GM12878 (cell line): ENCODE results near the gene TET2. TPM values are rescaled to one million over a fixed set of nuclear protein-coding genes. Genes with fewer than 3 reads are reported as not detected.

Experiments used
- ATAC-seq: fragments of 200-7000 bp; cut with Tn5 transposase; 3 replicates; pipeline ENCODE4 v1.9.1; 2020; ENCODE audit warnings: mild to moderate bottlenecking, moderate library complexity
- BruUV-seq: library from RNA; stranded (reverse); fragments of 400-500 nt; replicated peaks from 2 replicates; lab custom pipeline; 2021; lab: Mats Ljungman, UMichigan
- CTCF ChIA-PET: fragments of 300-600 bp; sonication (Branson Sonifier 250); formaldehyde crosslinking; extraction: SDS; loops from one replicate; lab custom pipeline; 2021; ENCODE audit warnings: inconsistent platforms; lab: Yijun Ruan, JAX
- POLR2A ChIA-PET: fragments of 350-600 bp; formaldehyde crosslinking; extraction: SDS; loops from one replicate; lab custom pipeline; 2021; ENCODE audit warnings: inconsistent platforms; lab: Charles Lee
- RAD21 ChIA-PET: fragments of 300-600 bp; sonication (Branson Sonifier 250); formaldehyde crosslinking; loops from one replicate; lab custom pipeline; 2023; ENCODE audit warnings: antibody characterized with exemption; ENCODE audit not compliant: unreplicated experiment; lab: Charles Lee
- SMC1A ChIA-PET: fragments of 300-600 bp; sonication (Branson Sonifier 250); formaldehyde crosslinking; loops from one replicate; lab custom pipeline; 2023; ENCODE audit not compliant: unreplicated experiment, uncharacterized antibody; lab: Charles Lee
- DNase-seq: peaks from one replicate; pipeline ENCODE4 v3.0.0-alpha.2; 2011; ENCODE audit warnings: low read depth, low spot score
- FAIRE-seq: peaks from 3 replicates; lab custom pipeline; 2011; peaks lifted over from hg19 to GRCh38; lab: Jason Lieb, UNC
- H2AFZ ChIP-seq: 2 replicates; pipeline ENCODE4 v1.6.0; 2011; ENCODE audit warnings: low read depth, low read length, control low read depth; ENCODE audit not compliant: control insufficient read depth
- H3K27ac ChIP-seq: 2 replicates; pipeline ENCODE4 v1.5.1; 2011; ENCODE audit warnings: control low read depth; ENCODE audit not compliant: control insufficient read depth, insufficient read depth
- H3K27me3 ChIP-seq, 2 experiments: replicated peaks in 1 of 2; 2 replicates each; pipeline versions ENCODE4 v1.6.0 to v1.6.1; 2011; ENCODE audit warnings: low read length in 1 of 2; ENCODE audit not compliant: control insufficient read depth in 2 of 2, insufficient read depth in 2 of 2
- H3K36me3 ChIP-seq, 2 experiments: 2 replicates each; pipeline ENCODE4 v1.5.1; 2011; ENCODE audit warnings: low read length in 1 of 2; ENCODE audit not compliant: control insufficient read depth in 2 of 2, insufficient read depth in 2 of 2
- H3K4me1 ChIP-seq: 2 replicates; pipeline ENCODE4 v1.6.1; 2011; ENCODE audit warnings: mild to moderate bottlenecking, low read length, moderate library complexity, mixed read lengths; ENCODE audit not compliant: control insufficient read depth, insufficient read depth
- H3K4me2 ChIP-seq: 2 replicates; pipeline ENCODE4 v1.6.0; 2011; ENCODE audit warnings: control low read depth; ENCODE audit not compliant: control insufficient read depth, insufficient read depth
- H3K4me3 ChIP-seq: fragments of 200-600 bp; sonication (generic); 2 replicates; pipeline ENCODE4 v1.5.1; 2016
- H3K79me2 ChIP-seq: 2 replicates; pipeline ENCODE4 v1.6.0; 2011; ENCODE audit warnings: low read length; ENCODE audit not compliant: control insufficient read depth, insufficient read depth
- H3K9ac ChIP-seq: 2 replicates; pipeline ENCODE4 v1.8.0; 2011; ENCODE audit warnings: low read length, control low read depth, mixed read lengths; ENCODE audit not compliant: control insufficient read depth, insufficient read depth
- H3K9me3 ChIP-seq: replicated peaks from 3 replicates; pipeline ENCODE4 v1.5.1; 2011; ENCODE audit warnings: mild to moderate bottlenecking, low read length; ENCODE audit not compliant: control insufficient read depth, insufficient read depth
- H4K20me1 ChIP-seq: 2 replicates; pipeline ENCODE4 v1.6.0; 2011; ENCODE audit not compliant: control insufficient read depth, insufficient read depth
- IKZF1 ChIP-seq: fragments of 450-650 bp; conservative IDR thresholded peaks from 2 replicates; pipeline ENCODE4 v1.6.1; 2017; ENCODE audit warnings: antibody characterized with exemption, mild to moderate bottlenecking
- PAX5 ChIP-seq: IDR thresholded peaks from 2 replicates; pipeline ENCODE4 v1.6.1; 2011; ENCODE audit warnings: low read depth, low read length, borderline replicate concordance
- RUNX3 ChIP-seq: IDR thresholded peaks from 2 replicates; pipeline ENCODE4 v1.6.1; 2012; ENCODE audit warnings: low read length, inconsistent platforms
- SKIL ChIP-seq: fragments of 450-650 bp; IDR thresholded peaks from 2 replicates; pipeline ENCODE4 v1.6.1; 2017; ENCODE audit warnings: mild to moderate bottlenecking, low read depth, inconsistent platforms; ENCODE audit not compliant: poor library complexity, severe bottlenecking
- ZBTB11 ChIP-seq: fragments of 450-650 bp; formaldehyde crosslinking; IDR thresholded peaks from 2 replicates; pipeline ENCODE4 v1.5.0; 2022; ENCODE audit warnings: mild to moderate bottlenecking, missing genetic modification characterization
- ZNF207 ChIP-seq: fragments of 450-650 bp; IDR thresholded peaks from 2 replicates; pipeline ENCODE4 v1.6.1; 2014; ENCODE audit warnings: antibody characterized with exemption, mild to moderate bottlenecking, borderline replicate concordance
- WGBS: methylation state at CpG from one replicate; pipeline ENCODE4 v1.1.6; 2016; ENCODE audit warnings: low lambda C conversion rate; ENCODE audit not compliant: insufficient replicate concordance, insufficient coverage; ENCODE audit errors: missing lambda C conversion rate; 5-methylcytosine and 5-hydroxymethylcytosine counted together
- in situ Hi-C: fragments of 300-500 bp; cut with MboI; formaldehyde crosslinking; loops from 9 replicates; pipeline ENCODE4 v1.14.3; 2018; ENCODE audit warnings: mixed read lengths
- intact Hi-C: fragments of 100-400 bp; cut with micrococcal nuclease; formaldehyde crosslinking; loops from one replicate; pipeline ENCODE4 v1.14.2; 2022; ENCODE audit not compliant: unreplicated experiment
- polyA plus RNA-seq, 11 experiments: library from polyadenylated mRNA; depleted of rRNA in 4 of 11; unstranded in 6 of 11; stranded (reverse) in 5 of 11; fragments of >200 nt; fragmentation: Nextera tagmentation in 4 of 11; fragmentation: Illumina TruSeq in 1 of 11; extraction: Ambion mirVana in 4 of 11; extraction: Trizol in 1 of 11; gene quantifications; 1 replicate in 1 of 11; 2 replicates in 10 of 11; pipeline versions ENCODE4 v1.2.1 to v1.2.3, GENCODE V29; 2011 to 2016; ENCODE audit warnings: inconsistent platforms in 2 of 11, missing spikeins in 2 of 11, low read depth in 1 of 11
- total RNA-seq, 4 experiments: library from RNA; depleted of rRNA in 3 of 4; stranded (reverse); fragments of >200 nt in 3 of 4; fragmentation: Illumina TruSeq in 1 of 4; extraction: Trizol in 1 of 4; gene quantifications; 2 replicates each; pipeline versions ENCODE4 v1.2.1 to v1.2.3, GENCODE V29; 2013 to 2021
- TF ChIP-seq, protein P1 (sequence below): IDR thresholded peaks from 2 replicates; pipeline ENCODE4 v1.6.1; 2011; ENCODE audit warnings: mild to moderate bottlenecking, low read depth, low read length, moderate library complexity; ENCODE audit not compliant: insufficient replicate concordance
- TF ChIP-seq, protein P2 (sequence below): fragments of 450-650 bp; IDR thresholded peaks from 2 replicates; pipeline ENCODE4 v1.6.1; 2017; ENCODE audit warnings: mild to moderate bottlenecking, moderate library complexity

The TET2 gene
- total and polyA plus RNA-seq, 10 of the 15 experiments (the other 5 are each of a cell fraction or from before 2014, with no cell fraction given), result 3.7 to 49.0 (median 27.5) TPM

- H3K4me1 ChIP-seq, result no peaks in the 10 kb centered on the region
- H3K27ac ChIP-seq, result no peak overlapping the region
- no TSS peak for BruUV-seq
- H3K4me3 ChIP-seq, result no peak overlapping the region
- no peaks in the 10 kb centered on the region for H3K36me3 ChIP-seq
- in situ Hi-C loops (no loop called here), intact Hi-C loops (no loop called here)
- ChIA-PET CTCF (interaction anchor here (0.6 kb wide), 2 partner anchors 12 to 191 kb away, joined by 3 read pairs; no protein-coding TSS in a partner anchor), RAD21 (interaction anchor here (0.7 kb wide), 1 partner anchor 191 kb away, joined by 3 read pairs; no protein-coding TSS in a partner anchor), POLR2A (interaction anchor here (0.6 to 0.7 kb wide), 2 partner anchors 23 to 753 kb away, joined by 3 to 7 read pairs; no protein-coding TSS in a partner anchor), SMC1A (no interaction called here)
- H3K27me3 ChIP-seq, result no peaks in the 10 kb centered on the region
- H3K79me2 ChIP-seq, result no peaks in the 10 kb centered on the region
- no peak overlapping the region for H3K4me2 ChIP-seq
- DNase-seq (no peak), ATAC-seq (no peak), FAIRE-seq (no peak)
- H3K9ac ChIP-seq, result no peak overlapping the region
- H3K9me3 ChIP-seq, result peaks cover 4% of the 10 kb centered on the region; the same call in 1 of the 3 replicates
- no peaks in the 10 kb centered on the region for H4K20me1 ChIP-seq
- TF ChIP-seq, protein P1, sequence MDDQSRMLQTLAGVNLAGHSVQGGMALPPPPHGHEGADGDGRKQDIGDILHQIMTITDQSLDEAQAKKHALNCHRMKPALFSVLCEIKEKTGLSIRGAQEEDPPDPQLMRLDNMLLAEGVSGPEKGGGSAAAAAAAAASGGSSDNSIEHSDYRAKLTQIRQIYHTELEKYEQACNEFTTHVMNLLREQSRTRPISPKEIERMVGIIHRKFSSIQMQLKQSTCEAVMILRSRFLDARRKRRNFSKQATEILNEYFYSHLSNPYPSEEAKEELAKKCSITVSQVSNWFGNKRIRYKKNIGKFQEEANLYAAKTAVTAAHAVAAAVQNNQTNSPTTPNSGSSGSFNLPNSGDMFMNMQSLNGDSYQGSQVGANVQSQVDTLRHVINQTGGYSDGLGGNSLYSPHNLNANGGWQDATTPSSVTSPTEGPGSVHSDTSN, result no peak
- TF ChIP-seq IKZF1 (no peak), ZNF207 (no peak), ZBTB11 (CRISPR knock-in tag) (no peak), SKIL (no peak), PAX5 (no peak), RUNX3 (no peak)
- TF ChIP-seq, protein P2, sequence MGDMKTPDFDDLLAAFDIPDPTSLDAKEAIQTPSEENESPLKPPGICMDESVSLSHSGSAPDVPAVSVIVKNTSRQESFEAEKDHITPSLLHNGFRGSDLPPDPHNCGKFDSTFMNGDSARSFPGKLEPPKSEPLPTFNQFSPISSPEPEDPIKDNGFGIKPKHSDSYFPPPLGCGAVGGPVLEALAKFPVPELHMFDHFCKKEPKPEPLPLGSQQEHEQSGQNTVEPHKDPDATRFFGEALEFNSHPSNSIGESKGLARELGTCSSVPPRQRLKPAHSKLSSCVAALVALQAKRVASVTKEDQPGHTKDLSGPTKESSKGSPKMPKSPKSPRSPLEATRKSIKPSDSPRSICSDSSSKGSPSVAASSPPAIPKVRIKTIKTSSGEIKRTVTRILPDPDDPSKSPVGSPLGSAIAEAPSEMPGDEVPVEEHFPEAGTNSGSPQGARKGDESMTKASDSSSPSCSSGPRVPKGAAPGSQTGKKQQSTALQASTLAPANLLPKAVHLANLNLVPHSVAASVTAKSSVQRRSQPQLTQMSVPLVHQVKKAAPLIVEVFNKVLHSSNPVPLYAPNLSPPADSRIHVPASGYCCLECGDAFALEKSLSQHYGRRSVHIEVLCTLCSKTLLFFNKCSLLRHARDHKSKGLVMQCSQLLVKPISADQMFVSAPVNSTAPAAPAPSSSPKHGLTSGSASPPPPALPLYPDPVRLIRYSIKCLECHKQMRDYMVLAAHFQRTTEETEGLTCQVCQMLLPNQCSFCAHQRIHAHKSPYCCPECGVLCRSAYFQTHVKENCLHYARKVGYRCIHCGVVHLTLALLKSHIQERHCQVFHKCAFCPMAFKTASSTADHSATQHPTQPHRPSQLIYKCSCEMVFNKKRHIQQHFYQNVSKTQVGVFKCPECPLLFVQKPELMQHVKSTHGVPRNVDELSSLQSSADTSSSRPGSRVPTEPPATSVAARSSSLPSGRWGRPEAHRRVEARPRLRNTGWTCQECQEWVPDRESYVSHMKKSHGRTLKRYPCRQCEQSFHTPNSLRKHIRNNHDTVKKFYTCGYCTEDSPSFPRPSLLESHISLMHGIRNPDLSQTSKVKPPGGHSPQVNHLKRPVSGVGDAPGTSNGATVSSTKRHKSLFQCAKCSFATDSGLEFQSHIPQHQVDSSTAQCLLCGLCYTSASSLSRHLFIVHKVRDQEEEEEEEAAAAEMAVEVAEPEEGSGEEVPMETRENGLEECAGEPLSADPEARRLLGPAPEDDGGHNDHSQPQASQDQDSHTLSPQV, result no peak
- WGBS, result 93% methylated on average over 1 of the region's 1 CpG
- no peak overlapping the region for H2AFZ ChIP-seq
Observed at GRCh38 chr4:105283501-105283900, 136.8 kb downstream of the TET2 start.
